ENCODE results near the gene AP1S3.

The AP1S3 gene

GRCh38 chr2:223859070-223859469 is 21.7 kb upstream of the AP1S3 start:
- H3K9me3 ChIP-seq (ENCODE audit: insufficient read depth, low read depth, low read length) = no peaks in the 10 kb centered on the region
- H3K4me2 ChIP-seq (ENCODE audit: low read depth, low read length, poor library complexity, severe bottlenecking) = no peak overlapping the region
- no peak overlapping the region for H3K9ac ChIP-seq (ENCODE audit: low read depth, low read length, poor library complexity, severe bottlenecking)
- no peaks in the 10 kb centered on the region for H3K79me2 ChIP-seq (ENCODE audit: insufficient read depth, low read length)
- H3K27me3 ChIP-seq (ENCODE audit: insufficient read depth, low read length, poor library complexity, severe bottlenecking) = no peaks in the 10 kb centered on the region
- TF ChIP-seq EZH2phosphoT487 (IDR thresholded peaks at IDR 0.05; ENCODE audit: borderline replicate concordance) (no peak), CTCF (conservative IDR thresholded peaks at IDR 0.05; ENCODE audit: low read length) (no peak)
- H4K20me1 ChIP-seq (ENCODE audit: insufficient read depth, low read length, poor library complexity, severe bottlenecking) = no peaks in the 10 kb centered on the region
- no peak overlapping the region for H2AFZ ChIP-seq (ENCODE audit: low read length)
- H3F3A ChIP-seq (ENCODE audit: low read depth) = no peaks in the 10 kb centered on the region
- H3K9me2 ChIP-seq (replicated peaks; ENCODE audit: low read depth, low read length) = no peaks in the 10 kb centered on the region
- no peak overlapping the region for H3K4me3 ChIP-seq (ENCODE audit: low read length, poor library complexity, severe bottlenecking)
- H3K4me1 ChIP-seq (ENCODE audit: insufficient read depth, low read length, poor library complexity, severe bottlenecking) = peaks cover 8% of the 10 kb centered on the region
- no peaks in the 10 kb centered on the region for H3K36me3 ChIP-seq (ENCODE audit: insufficient read depth, low read length)

GRCh38 chr2:223856584-223856983 is 19.2 kb upstream of the AP1S3 start:
- Histone ChIP-seq H3K4me3 (ENCODE audit: low read length, poor library complexity, severe bottlenecking) (no peak overlapping the region), H3K36me3 (ENCODE audit: insufficient read depth, low read length) (no peaks in the 10 kb centered on the region), H4K20me1 (ENCODE audit: insufficient read depth, low read length, poor library complexity, severe bottlenecking) (no peaks in the 10 kb centered on the region), H3K79me2 (ENCODE audit: insufficient read depth, low read length) (no peaks in the 10 kb centered on the region), H3K4me2 (ENCODE audit: low read depth, low read length, poor library complexity, severe bottlenecking) (no peak overlapping the region), H3K9me2 (replicated peaks; ENCODE audit: low read depth, low read length) (no peaks in the 10 kb centered on the region), H3F3A (ENCODE audit: low read depth) (no peaks in the 10 kb centered on the region), H3K27me3 (ENCODE audit: insufficient read depth, low read length, poor library complexity, severe bottlenecking) (no peaks in the 10 kb centered on the region), H3K4me1 (ENCODE audit: insufficient read depth, low read length, poor library complexity, severe bottlenecking) (peaks cover 8% of the 10 kb centered on the region), H2AFZ (ENCODE audit: low read length) (no peak overlapping the region), H3K9ac (ENCODE audit: low read depth, low read length, poor library complexity, severe bottlenecking) (no peak overlapping the region), H3K9me3 (ENCODE audit: insufficient read depth, low read depth, low read length) (no peaks in the 10 kb centered on the region)
- TF ChIP-seq CTCF (conservative IDR thresholded peaks at IDR 0.05; ENCODE audit: low read length) (no peak), EZH2phosphoT487 (IDR thresholded peaks at IDR 0.05; ENCODE audit: borderline replicate concordance) (no peak)

GRCh38 chr2:223856021-223856420 is 18.6 kb upstream of the AP1S3 start:
- no peaks in the 10 kb centered on the region for H3K27me3 ChIP-seq (ENCODE audit: insufficient read depth, low read length, poor library complexity, severe bottlenecking)
- no peak overlapping the region for H2AFZ ChIP-seq (ENCODE audit: low read length)
- no peak for TF ChIP-seq EZH2phosphoT487 (IDR thresholded peaks at IDR 0.05; ENCODE audit: borderline replicate concordance)
- TF ChIP-seq CTCF (conservative IDR thresholded peaks at IDR 0.05; ENCODE audit: low read length) = no peak
- H3F3A ChIP-seq (ENCODE audit: low read depth) = no peaks in the 10 kb centered on the region
- no peaks in the 10 kb centered on the region for H3K36me3 ChIP-seq (ENCODE audit: insufficient read depth, low read length)
- H3K9me3 ChIP-seq (ENCODE audit: insufficient read depth, low read depth, low read length) = no peaks in the 10 kb centered on the region
- H3K4me1 ChIP-seq (ENCODE audit: insufficient read depth, low read length, poor library complexity, severe bottlenecking) = peaks cover 8% of the 10 kb centered on the region
- no peak overlapping the region for H3K4me2 ChIP-seq (ENCODE audit: low read depth, low read length, poor library complexity, severe bottlenecking)
- H3K79me2 ChIP-seq (ENCODE audit: insufficient read depth, low read length) = no peaks in the 10 kb centered on the region
- H3K9ac ChIP-seq (ENCODE audit: low read depth, low read length, poor library complexity, severe bottlenecking) = no peak overlapping the region
- H4K20me1 ChIP-seq (ENCODE audit: insufficient read depth, low read length, poor library complexity, severe bottlenecking) = no peaks in the 10 kb centered on the region
- H3K9me2 ChIP-seq (replicated peaks; ENCODE audit: low read depth, low read length) = no peaks in the 10 kb centered on the region
- H3K4me3 ChIP-seq (ENCODE audit: low read length, poor library complexity, severe bottlenecking) = no peak overlapping the region

All from Loucy (cell line).